Fibroblast of pulmonary artery (primary cell): ENCODE results near the gene ABCC8.

Source experiments
- DNase-seq: peaks from one replicate; pipeline ENCODE4 v3.0.0-alpha.2; 2010; ENCODE audit warnings: low read depth
- H3K4me3 ChIP-seq: replicated peaks from 2 replicates; pipeline ENCODE4 v1.5.1; 2011; ENCODE audit warnings: low read depth, mild to moderate bottlenecking, control low read depth, low read length, moderate library complexity
- CTCF ChIP-seq: IDR thresholded peaks from 2 replicates; pipeline ENCODE4 v1.5.1; 2011; ENCODE audit warnings: mild to moderate bottlenecking, control low read depth, low read length, inconsistent platforms; ENCODE audit errors: missing control alignments

ABCC8 gene

GRCh38 chr11:17386331-17387084, 90.1 kb downstream of the ABCC8 start:
- DNase-seq: peak; percentile 51
- peak; percentile 67 for TF ChIP-seq CTCF
- H3K4me3 ChIP-seq: no peak overlapping the region

- DNase-seq: no peak
- TF ChIP-seq CTCF: no peak
- H3K4me3 ChIP-seq: no peak overlapping the region
These were observed 90.7 kb downstream of the ABCC8 start for GRCh38 chr11:17385926-17386325.

DNA sequence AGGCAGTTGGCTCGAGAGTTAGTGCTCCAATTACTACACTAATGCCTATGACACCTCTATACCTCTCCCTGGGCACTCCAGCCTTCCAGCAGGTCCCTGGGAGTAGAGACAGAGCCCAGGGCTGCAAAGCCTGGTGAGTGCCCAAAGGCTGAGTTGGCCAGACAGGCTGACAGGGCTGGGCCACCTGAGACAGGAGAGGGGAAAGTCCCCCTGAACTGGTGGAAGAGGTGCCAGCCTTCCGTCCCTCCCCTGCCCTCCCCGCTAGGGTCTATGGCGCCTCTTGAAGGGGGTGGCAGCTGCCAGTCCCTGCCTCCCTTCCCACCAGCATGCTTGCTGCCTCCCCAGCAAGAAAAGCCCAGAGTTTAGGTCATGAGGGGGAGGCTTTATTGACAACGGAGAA, 91.2 kb downstream of the ABCC8 start:
- DNase-seq: no peak
- no peak for TF ChIP-seq CTCF
- no peak overlapping the region for H3K4me3 ChIP-seq

DNA sequence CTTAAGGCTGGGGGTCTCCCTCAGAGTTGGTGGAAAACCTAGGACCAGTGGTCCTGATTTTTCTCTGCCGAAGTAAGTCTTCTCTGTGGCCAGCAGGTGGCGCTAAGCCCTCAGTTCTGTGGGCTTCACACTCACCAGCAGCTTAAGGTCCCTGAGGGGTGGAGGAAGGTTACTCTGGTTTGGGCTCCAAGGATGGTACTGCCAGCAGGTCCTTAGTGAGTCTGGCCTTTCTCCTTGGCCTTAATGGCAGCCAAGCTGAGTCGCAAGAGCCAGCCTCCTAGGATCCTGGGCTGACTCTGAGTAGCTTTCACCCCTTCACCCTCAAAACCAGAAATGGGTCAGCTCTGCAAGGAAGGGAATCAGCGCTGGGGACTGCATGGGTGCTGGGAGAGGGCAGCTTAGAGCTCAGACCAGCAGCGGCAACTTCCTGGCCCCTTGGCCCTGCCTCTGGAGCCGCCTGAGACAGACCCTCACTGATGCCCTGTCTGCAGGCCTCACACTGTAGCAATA, 92.6 kb downstream of the ABCC8 start:
- peak; percentile 96 for TF ChIP-seq CTCF
- H3K4me3 ChIP-seq: no peak overlapping the region
- DNase-seq: peak; percentile 89

DNA sequence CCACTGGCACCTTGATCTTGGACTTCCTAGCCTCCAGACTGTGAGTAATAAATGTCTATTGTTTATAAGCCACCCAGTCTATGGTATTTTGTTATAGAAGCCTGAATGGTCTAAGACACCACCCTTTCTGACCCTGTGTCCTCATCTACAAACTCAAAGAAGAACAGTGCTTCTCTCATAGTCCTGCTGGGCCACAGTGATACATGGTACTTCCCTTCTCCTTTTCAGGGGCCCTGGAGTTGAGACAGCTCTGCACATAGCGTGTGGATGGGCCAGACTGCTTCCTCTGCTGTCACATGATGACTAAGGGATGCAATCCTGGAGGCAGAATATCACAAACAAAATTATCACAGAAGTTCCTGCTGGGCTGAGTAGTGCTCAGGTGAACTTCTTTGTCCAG, 93.2 kb downstream of the ABCC8 start:
- H3K4me3 ChIP-seq: no peak overlapping the region
- no peak for TF ChIP-seq CTCF
- peak; percentile 16 for DNase-seq

GRCh38 chr11:17382046-17382728, 94.5 kb downstream of the ABCC8 start:
- H3K4me3 ChIP-seq: no peak overlapping the region
- no peak for DNase-seq
- no peak for TF ChIP-seq CTCF
